Inflammatory macrophage treated with lipopolysaccharide for 1 hour (primary cell): ENCODE data around the gene TMEM132C.
"Not testable (repeated sequence)": the region's sequence is repeated elsewhere in the genome, so short reads cannot be mapped to it uniquely, and the experiment has no call there.

Experiments
- DNase-seq, 2 donors: peaks; one replicate each; pipeline ENCODE4 v3.0.0-alpha.2; 2020 to 2022

TMEM132C gene

GRCh38 chr12:128571906-128572810 is 305.2 kb downstream of the TMEM132C start:
- DNase-seq = no peak

GRCh38 chr12:128573907-128574306 is 306.9 kb downstream of the TMEM132C start:
- no peak for DNase-seq

GRCh38 chr12:128578045-128578444 is 311.1 kb downstream of the TMEM132C start:
- DNase-seq = no peak

- no peak for DNase-seq
Measured at GRCh38 chr12:128581321-128581761, 314.4 kb downstream of the TMEM132C start.

GRCh38 chr12:128583453-128583852 is 316.5 kb downstream of the TMEM132C start:
- no peak for DNase-seq

- no peak for DNase-seq
Measured at GRCh38 chr12:128586451-128587029, 319.6 kb downstream of the TMEM132C start.

- no peak for DNase-seq
Measured at GRCh38 chr12:128587918-128588317, 320.9 kb downstream of the TMEM132C start.

DNA sequence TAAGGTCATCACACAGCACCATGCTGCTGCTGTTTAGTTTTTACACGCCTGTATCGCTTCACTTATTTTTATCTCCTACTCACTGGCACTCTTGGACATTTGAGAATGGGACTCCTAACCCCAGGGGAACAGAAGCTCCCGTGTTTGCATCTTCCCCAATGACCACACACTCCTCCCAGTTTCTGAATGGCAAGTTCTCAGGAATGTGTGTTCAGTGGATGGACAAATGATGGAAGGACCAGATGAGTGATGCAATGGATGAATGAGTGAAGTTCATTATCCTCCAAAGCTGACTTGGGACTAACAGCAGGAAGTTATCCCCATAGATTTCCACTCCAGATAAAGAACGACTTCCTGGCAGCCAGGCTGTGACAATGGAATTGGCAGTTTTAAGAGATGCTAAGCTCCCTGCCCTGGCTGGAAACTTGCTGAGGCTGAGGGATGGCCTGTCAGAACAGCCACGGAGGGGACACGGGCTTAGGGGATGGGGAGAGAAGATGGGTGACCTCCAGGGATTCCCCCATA is 325.3 kb downstream of the TMEM132C start:
- DNase-seq = no peak

- no peak for DNase-seq
Measured at GRCh38 chr12:128594521-128594920, 327.6 kb downstream of the TMEM132C start.

GRCh38 chr12:128595609-128596008 is 328.6 kb downstream of the TMEM132C start:
- no peak for DNase-seq

DNA sequence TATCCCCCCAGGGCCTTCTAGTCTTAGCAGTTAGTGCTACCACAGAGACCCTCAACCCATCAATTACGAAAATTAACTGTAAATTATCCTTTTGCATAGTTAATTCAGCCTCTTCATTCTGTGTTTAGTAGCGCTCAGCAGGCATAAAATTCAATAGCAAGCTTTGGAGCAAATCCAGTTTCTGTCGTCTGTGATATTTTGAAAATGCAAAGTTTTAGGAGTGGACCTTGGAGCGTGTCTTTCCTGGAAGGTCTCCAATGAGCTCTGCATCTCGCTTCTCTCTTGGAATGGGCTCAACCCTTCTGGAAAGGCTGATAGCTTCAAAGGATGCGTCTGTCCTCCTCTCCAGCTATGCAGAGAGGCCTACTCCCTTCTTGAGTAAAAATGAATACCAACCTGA is 333.9 kb downstream of the TMEM132C start:
- no peak for DNase-seq

- DNase-seq = no peak
Measured at GRCh38 chr12:128603573-128604115, 336.7 kb downstream of the TMEM132C start.

GRCh38 chr12:128604219-128604618 is 337.2 kb downstream of the TMEM132C start:
- not testable (repeated sequence) for DNase-seq

- DNase-seq = no peak
Measured at GRCh38 chr12:128606051-128606450, 339.1 kb downstream of the TMEM132C start.

DNA sequence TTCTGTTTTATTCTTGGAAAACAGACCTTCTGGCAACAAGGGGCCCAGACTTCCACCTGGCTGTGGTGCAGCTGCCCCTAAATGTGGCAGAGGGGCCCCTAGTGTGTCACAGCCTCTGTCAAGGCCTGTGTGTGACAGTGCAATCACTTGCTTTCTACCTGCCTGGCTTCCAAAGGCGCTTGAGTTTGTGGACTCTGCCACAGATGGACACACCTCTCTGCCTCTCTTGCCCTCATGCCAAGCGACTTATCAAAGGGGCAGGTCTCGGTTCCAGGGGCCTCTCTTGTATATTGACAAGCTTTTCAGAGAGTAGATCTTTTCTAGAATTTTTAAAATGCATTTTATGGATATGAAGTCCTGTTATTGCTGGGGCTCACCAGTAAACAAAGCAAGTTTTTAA is 339.6 kb downstream of the TMEM132C start:
- DNase-seq = no peak

DNA sequence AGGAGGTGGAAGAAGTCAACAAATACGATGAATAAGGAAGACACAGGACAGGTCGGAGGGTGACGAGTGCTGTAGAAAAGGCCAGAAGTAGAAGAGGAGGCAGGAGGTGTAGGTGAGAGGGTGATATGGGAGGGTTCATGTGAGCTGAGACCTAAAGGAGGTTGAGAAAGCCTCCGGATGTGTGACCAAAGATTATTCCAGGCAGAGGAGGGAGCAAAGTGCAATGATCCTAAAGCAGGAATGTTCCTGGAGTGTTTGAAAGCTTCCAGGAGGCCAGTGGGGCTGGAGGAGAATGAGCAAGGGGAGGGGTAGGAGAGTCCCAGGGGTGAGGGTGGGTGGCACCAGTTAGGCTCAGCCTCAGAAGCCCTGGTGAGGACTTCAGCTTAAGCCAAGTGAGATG is 340.0 kb downstream of the TMEM132C start:
- no peak for DNase-seq

- DNase-seq = no peak
Measured at GRCh38 chr12:128607641-128608040, 340.7 kb downstream of the TMEM132C start.

GRCh38 chr12:128609861-128610260 is 342.9 kb downstream of the TMEM132C start:
- no peak for DNase-seq

- no peak for DNase-seq
Measured at GRCh38 chr12:128611736-128612135, 344.8 kb downstream of the TMEM132C start.

- no peak for DNase-seq
Measured at GRCh38 chr12:128612150-128612850, 345.3 kb downstream of the TMEM132C start.

- DNase-seq = no peak
Measured at GRCh38 chr12:128613837-128614590, 347.0 kb downstream of the TMEM132C start.

GRCh38 chr12:128617304-128617833 is 350.4 kb downstream of the TMEM132C start:
- DNase-seq = no peak
